SK-N-SH (cell line): Measurements from ENCODE around the gene SLC66A2.

Source experiments
- EP300 ChIP-seq, 2 experiments: IDR thresholded peaks; 2 replicates each; pipeline versions ENCODE4 v1.4.0 to v1.6.1; 2012; ENCODE audit warnings: borderline replicate concordance in 1 of 2, low read depth in 1 of 2, low read length in 1 of 2
- FOXJ3 ChIP-seq: sonication (generic); formaldehyde crosslinking; IDR thresholded peaks from 2 replicates; pipeline ENCODE4 v1.5.1; 2020; ENCODE audit warnings: mild to moderate bottlenecking, missing genetic modification reagents
- SMC3 ChIP-seq: IDR thresholded peaks from 2 replicates; pipeline ENCODE4 v1.6.1; 2012; ENCODE audit warnings: low read depth, low read length, improper control_type of control experiment
- TAF1 ChIP-seq: IDR thresholded peaks from 2 replicates; pipeline ENCODE4 v1.6.1; 2012; ENCODE audit warnings: low read depth, mild to moderate bottlenecking, low read length, moderate library complexity, borderline replicate concordance
- TF ChIP-seq, protein P1 (sequence below): fragments of 200-600 bp; sonication (generic); IDR thresholded peaks from 2 replicates; pipeline ENCODE4 v1.6.1; 2017; ENCODE audit warnings: antibody characterized with exemption, mild to moderate bottlenecking, moderate library complexity

- TF ChIP-seq, protein P1, sequence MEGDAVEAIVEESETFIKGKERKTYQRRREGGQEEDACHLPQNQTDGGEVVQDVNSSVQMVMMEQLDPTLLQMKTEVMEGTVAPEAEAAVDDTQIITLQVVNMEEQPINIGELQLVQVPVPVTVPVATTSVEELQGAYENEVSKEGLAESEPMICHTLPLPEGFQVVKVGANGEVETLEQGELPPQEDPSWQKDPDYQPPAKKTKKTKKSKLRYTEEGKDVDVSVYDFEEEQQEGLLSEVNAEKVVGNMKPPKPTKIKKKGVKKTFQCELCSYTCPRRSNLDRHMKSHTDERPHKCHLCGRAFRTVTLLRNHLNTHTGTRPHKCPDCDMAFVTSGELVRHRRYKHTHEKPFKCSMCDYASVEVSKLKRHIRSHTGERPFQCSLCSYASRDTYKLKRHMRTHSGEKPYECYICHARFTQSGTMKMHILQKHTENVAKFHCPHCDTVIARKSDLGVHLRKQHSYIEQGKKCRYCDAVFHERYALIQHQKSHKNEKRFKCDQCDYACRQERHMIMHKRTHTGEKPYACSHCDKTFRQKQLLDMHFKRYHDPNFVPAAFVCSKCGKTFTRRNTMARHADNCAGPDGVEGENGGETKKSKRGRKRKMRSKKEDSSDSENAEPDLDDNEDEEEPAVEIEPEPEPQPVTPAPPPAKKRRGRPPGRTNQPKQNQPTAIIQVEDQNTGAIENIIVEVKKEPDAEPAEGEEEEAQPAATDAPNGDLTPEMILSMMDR, result no peak
- TF ChIP-seq TAF1 (no peak), EP300 (IDR thresholded peaks at IDR 0.05; ENCODE audit: borderline replicate concordance in 1 of 2, low read depth in 1 of 2, low read length in 1 of 2) (no peak), FOXJ3 (CRISPR knock-in tag) (no peak), SMC3 (no peak)
Measured at GRCh38 chr18:79952456-79952995, 1.1 kb upstream of the SLC66A2 start.
